OCI-LY1 (cell line): Measurements from ENCODE around the gene SLC4A2.

Experiments used
- H2AFZ ChIP-seq: fragments of 200-600 bp; sonication (generic), shearing (Covaris generic); 2 replicates; pipeline ENCODE4 v1.6.0; 2014; ENCODE audit warnings: antibody characterized with exemption, mild to moderate bottlenecking, low read length
- H3F3A ChIP-seq: fragments of 200-600 bp; sonication (generic), shearing (Covaris generic); 2 replicates; pipeline ENCODE4 v1.6.0; 2014; ENCODE audit warnings: mild to moderate bottlenecking, antibody characterized with exemption, low read length, moderate library complexity; ENCODE audit not compliant: insufficient read depth
- H3K27ac ChIP-seq: fragments of 200-600 bp; sonication (generic); 2 replicates; pipeline ENCODE4 v1.5.1; 2014; ENCODE audit warnings: low read length, mixed run types, mild to moderate bottlenecking, low read depth; ENCODE audit not compliant: poor library complexity, severe bottlenecking
- H3K27me3 ChIP-seq: fragments of 200-600 bp; sonication (generic); 2 replicates; pipeline ENCODE4 v1.6.0; 2014; ENCODE audit warnings: antibody characterized with exemption, mild to moderate bottlenecking, low read length, moderate library complexity; ENCODE audit not compliant: insufficient read depth
- H3K36me3 ChIP-seq: fragments of 200-600 bp; sonication (generic); 2 replicates; pipeline ENCODE4 v1.6.1; 2014; ENCODE audit warnings: mild to moderate bottlenecking, antibody characterized with exemption, low read length, moderate library complexity, mixed read lengths; ENCODE audit not compliant: insufficient read depth
- H3K4me1 ChIP-seq: fragments of 200-600 bp; sonication (generic); 2 replicates; pipeline ENCODE4 v1.5.1; 2014; ENCODE audit warnings: mild to moderate bottlenecking, low read length, moderate library complexity; ENCODE audit not compliant: insufficient read depth, severe bottlenecking
- H3K4me2 ChIP-seq: fragments of 200-600 bp; sonication (generic), shearing (Covaris generic); 2 replicates; pipeline ENCODE4 v1.6.1; 2014; ENCODE audit warnings: low read length
- H3K4me3 ChIP-seq: fragments of 200-600 bp; sonication (generic); 2 replicates; pipeline ENCODE4 v1.5.1; 2014; ENCODE audit warnings: low read length, low read depth, mild to moderate bottlenecking, mixed read lengths; ENCODE audit not compliant: poor library complexity, severe bottlenecking
- H3K79me2 ChIP-seq: fragments of 200-600 bp; shearing (Covaris generic); 2 replicates; pipeline ENCODE4 v1.6.1; 2016; ENCODE audit warnings: mixed run types, low read length, mixed read lengths; ENCODE audit not compliant: insufficient read depth
- H3K9ac ChIP-seq: fragments of 200-600 bp; sonication (generic), shearing (Covaris generic); 2 replicates; pipeline ENCODE4 v1.6.1; 2014; ENCODE audit warnings: mild to moderate bottlenecking, low read length, mixed read lengths
- H3K9me2 ChIP-seq: fragments of 200-600 bp; sonication (generic), shearing (Covaris generic); 2 replicates; pipeline ENCODE4 v1.6.1; 2014; ENCODE audit warnings: low read depth, mild to moderate bottlenecking, low read length, mixed read lengths
- H3K9me3 ChIP-seq: fragments of 200-600 bp; shearing (Covaris generic); 2 replicates; pipeline ENCODE4 v1.6.1; 2014; ENCODE audit warnings: low read length, mixed read lengths
- H4K20me1 ChIP-seq: fragments of 200-600 bp; sonication (generic), shearing (Covaris generic); 2 replicates; pipeline ENCODE4 v1.6.0; 2016; ENCODE audit warnings: mild to moderate bottlenecking, low read length; ENCODE audit not compliant: insufficient read depth
- EZH2 ChIP-seq: fragments of 200-600 bp; sonication (generic), shearing (Covaris generic); IDR thresholded peaks from 2 replicates; pipeline ENCODE4 v1.8.0; 2017; ENCODE audit warnings: borderline replicate concordance, mixed run types, mild to moderate bottlenecking, antibody characterized with exemption, low read length, moderate library complexity, mixed read lengths
- TF ChIP-seq, protein P1 (sequence below): fragments of 200-600 bp; sonication (generic), shearing (Covaris generic); IDR thresholded peaks from 2 replicates; pipeline ENCODE4 v1.5.1; 2017; ENCODE audit warnings: mild to moderate bottlenecking, antibody characterized with exemption, low read length, moderate library complexity, mixed read lengths

The SLC4A2 gene

DNA sequence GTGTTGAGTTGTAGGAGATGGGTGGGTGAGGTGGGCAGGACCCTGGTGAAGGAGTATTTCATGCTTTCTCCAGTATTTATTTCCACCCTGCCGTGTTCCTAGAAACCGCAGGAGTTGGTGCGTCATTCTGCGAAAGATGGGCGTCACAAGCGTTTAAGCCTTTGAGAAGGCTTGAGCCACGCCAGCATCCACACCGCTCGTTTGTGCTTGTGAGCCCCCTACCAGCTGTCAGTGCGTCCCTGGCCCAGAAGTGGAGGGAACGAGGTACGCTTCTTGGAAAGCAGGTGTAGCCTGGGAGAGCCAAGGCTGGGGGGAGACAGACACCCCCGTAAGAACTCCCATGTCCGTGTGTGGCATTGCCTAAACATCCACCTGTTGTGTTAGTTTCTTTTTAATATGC lies 32.6 kb downstream of the SLC4A2 start:
- H3K4me1 ChIP-seq: peaks cover 13% of the 10 kb centered on the region
- no peaks in the 10 kb centered on the region for H3K79me2 ChIP-seq
- TF ChIP-seq, protein P1, sequence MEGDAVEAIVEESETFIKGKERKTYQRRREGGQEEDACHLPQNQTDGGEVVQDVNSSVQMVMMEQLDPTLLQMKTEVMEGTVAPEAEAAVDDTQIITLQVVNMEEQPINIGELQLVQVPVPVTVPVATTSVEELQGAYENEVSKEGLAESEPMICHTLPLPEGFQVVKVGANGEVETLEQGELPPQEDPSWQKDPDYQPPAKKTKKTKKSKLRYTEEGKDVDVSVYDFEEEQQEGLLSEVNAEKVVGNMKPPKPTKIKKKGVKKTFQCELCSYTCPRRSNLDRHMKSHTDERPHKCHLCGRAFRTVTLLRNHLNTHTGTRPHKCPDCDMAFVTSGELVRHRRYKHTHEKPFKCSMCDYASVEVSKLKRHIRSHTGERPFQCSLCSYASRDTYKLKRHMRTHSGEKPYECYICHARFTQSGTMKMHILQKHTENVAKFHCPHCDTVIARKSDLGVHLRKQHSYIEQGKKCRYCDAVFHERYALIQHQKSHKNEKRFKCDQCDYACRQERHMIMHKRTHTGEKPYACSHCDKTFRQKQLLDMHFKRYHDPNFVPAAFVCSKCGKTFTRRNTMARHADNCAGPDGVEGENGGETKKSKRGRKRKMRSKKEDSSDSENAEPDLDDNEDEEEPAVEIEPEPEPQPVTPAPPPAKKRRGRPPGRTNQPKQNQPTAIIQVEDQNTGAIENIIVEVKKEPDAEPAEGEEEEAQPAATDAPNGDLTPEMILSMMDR: no peak
- TF ChIP-seq EZH2: no peak
- H3K27me3 ChIP-seq: peaks cover 11% of the 10 kb centered on the region
- H3K9me3 ChIP-seq: no peaks in the 10 kb centered on the region
- H3F3A ChIP-seq: no peaks in the 10 kb centered on the region; the same call in 1 of the 2 replicates
- H3K4me2 ChIP-seq: no peak overlapping the region
- H4K20me1 ChIP-seq: no peaks in the 10 kb centered on the region
- no peak overlapping the region for H3K27ac ChIP-seq
- H3K4me3 ChIP-seq: no peak overlapping the region
- H2AFZ ChIP-seq: no peak overlapping the region
- H3K9ac ChIP-seq: no peak overlapping the region
- no peaks in the 10 kb centered on the region for H3K9me2 ChIP-seq
- no peaks in the 10 kb centered on the region for H3K36me3 ChIP-seq

DNA sequence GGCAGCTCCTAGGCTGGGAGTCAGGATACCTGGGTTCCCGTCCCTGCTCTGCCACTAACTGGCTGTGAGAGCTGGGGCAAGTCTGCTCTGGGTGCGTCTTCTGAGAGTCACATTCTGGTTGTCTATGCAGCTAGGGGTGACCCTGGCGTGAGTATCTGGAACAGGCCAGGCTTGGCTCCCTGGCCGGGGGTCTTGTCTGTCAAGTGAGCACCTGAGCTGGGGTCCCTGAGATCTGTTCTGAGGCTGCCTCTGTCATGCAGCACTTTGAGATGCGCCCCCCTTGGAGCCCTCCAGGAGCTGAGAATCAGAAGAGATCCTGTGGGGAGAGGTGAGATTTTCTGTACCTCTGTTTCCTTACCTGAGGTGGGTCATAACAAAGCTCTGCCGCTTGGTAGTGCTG lies 34.4 kb downstream of the SLC4A2 start:
- no peaks in the 10 kb centered on the region for H3K9me2 ChIP-seq
- H3K4me1 ChIP-seq: peaks cover 7% of the 10 kb centered on the region
- H3K79me2 ChIP-seq: no peaks in the 10 kb centered on the region
- H3K9me3 ChIP-seq: no peaks in the 10 kb centered on the region
- H3F3A ChIP-seq: no peaks in the 10 kb centered on the region
- H3K4me3 ChIP-seq: no peak overlapping the region
- H3K4me2 ChIP-seq: no peak overlapping the region
- no peak overlapping the region for H2AFZ ChIP-seq
- no peaks in the 10 kb centered on the region for H4K20me1 ChIP-seq
- no peak overlapping the region for H3K9ac ChIP-seq
- TF ChIP-seq, protein P1: no peak
- TF ChIP-seq EZH2: no peak
- no peak overlapping the region for H3K27ac ChIP-seq
- H3K36me3 ChIP-seq: no peaks in the 10 kb centered on the region
- H3K27me3 ChIP-seq: no peaks in the 10 kb centered on the region; the same call in 1 of the 2 replicates

GRCh38 chr7:151094675-151095074 lies 35.3 kb downstream of the SLC4A2 start:
- Histone ChIP-seq H3K36me3 (no peaks in the 10 kb centered on the region), H3K9me3 (no peaks in the 10 kb centered on the region), H3K4me2 (no peak overlapping the region), H3F3A (no peaks in the 10 kb centered on the region), H4K20me1 (no peaks in the 10 kb centered on the region), H3K4me3 (no peak overlapping the region), H3K9ac (no peak overlapping the region), H3K27me3 (no peaks in the 10 kb centered on the region; the same call in 1 of the 2 replicates), H2AFZ (no peak overlapping the region), H3K79me2 (no peaks in the 10 kb centered on the region), H3K9me2 (no peaks in the 10 kb centered on the region), H3K27ac (no peak overlapping the region), H3K4me1 (peaks cover 7% of the 10 kb centered on the region)
- TF ChIP-seq EZH2: no peak
- TF ChIP-seq, protein P1: no peak
